ENCODE data around the gene DNAAF8.

Gene DNAAF8

GRCh38 chr16:4788489-4788889, 54.2 kb downstream of the DNAAF8 start:
- Histone ChIP-seq H3K4me2 (ENCODE audit: low read length, poor library complexity, severe bottlenecking) (no peak overlapping the region), H3K18ac (ENCODE audit: low read depth in 1 of 2, low read length in 2 of 2) (no peak overlapping the region), H2AK5ac (ENCODE audit: low read length, severe bottlenecking) (no peak overlapping the region), H3K23ac (ENCODE audit: low read length in 2 of 2) (no peak overlapping the region), H2BK12ac (ENCODE audit: low read length in 2 of 2) (no peak overlapping the region), H3K27ac (ENCODE audit: low read length, poor library complexity, severe bottlenecking) (no peak overlapping the region), H3K9me3 (ENCODE audit: control insufficient read depth, low read length) (no peaks in the 10 kb centered on the region), H4K91ac (ENCODE audit: low read length) (no peak overlapping the region), H3K4ac (ENCODE audit: low read depth in 1 of 2, low read length in 2 of 2) (no peak overlapping the region), H2BK120ac (ENCODE audit: low read depth, low read length) (no peak overlapping the region), H3K14ac (ENCODE audit: low read length in 2 of 2) (no peak overlapping the region), H4K8ac (ENCODE audit: low read length) (no peak overlapping the region), H3K27me3 (ENCODE audit: control insufficient read depth in 1 of 2, insufficient read depth in 1 of 2, low read length in 2 of 2) (peaks cover 0 to 26% of the 10 kb centered on the region in 2 experiments), H2BK15ac (ENCODE audit: low read depth, poor library complexity, severe bottlenecking) (no peak overlapping the region), H3K9ac (ENCODE audit: low read length) (no peak overlapping the region), H3K36me3 (ENCODE audit: control insufficient read depth in 1 of 2, insufficient read depth in 2 of 2, low read depth in 1 of 2, low read length in 2 of 2) (no peaks in the 10 kb centered on the region), H2AFZ (ENCODE audit: low read depth, low read length) (no peak overlapping the region), H3K4me1 (ENCODE audit: control insufficient read depth, insufficient read depth, low read depth, low read length) (peaks cover 3% of the 10 kb centered on the region), H3K79me1 (replicated peaks; ENCODE audit: low read length, poor library complexity, severe bottlenecking) (no peaks in the 10 kb centered on the region), H2BK5ac (ENCODE audit: low read depth, low read length, poor library complexity, severe bottlenecking) (no peak overlapping the region), H3K4me3 (ENCODE audit: insufficient read depth in 1 of 2, low read depth in 1 of 2, low read length in 2 of 2) (no peak overlapping the region)
- DNase-seq, result no peak
- 90% methylated on average over 9 of the region's 9 CpGs for WGBS

- no peak overlapping the region for H2AK5ac ChIP-seq (ENCODE audit: low read length, severe bottlenecking)
- no peak overlapping the region for H3K4me2 ChIP-seq (ENCODE audit: low read length, poor library complexity, severe bottlenecking)
- H3K4me1 ChIP-seq (ENCODE audit: control insufficient read depth, insufficient read depth, low read depth, low read length), result peaks cover 3% of the 10 kb centered on the region
- H4K8ac ChIP-seq (ENCODE audit: low read length), result no peak overlapping the region
- H3K9ac ChIP-seq (ENCODE audit: low read length), result no peak overlapping the region
- H2BK5ac ChIP-seq (ENCODE audit: low read depth, low read length, poor library complexity, severe bottlenecking), result no peak overlapping the region
- H3K9me3 ChIP-seq (ENCODE audit: control insufficient read depth, low read length), result no peaks in the 10 kb centered on the region
- no peak overlapping the region for H2BK15ac ChIP-seq (ENCODE audit: low read depth, poor library complexity, severe bottlenecking)
- no peak overlapping the region for H3K27ac ChIP-seq (ENCODE audit: low read length, poor library complexity, severe bottlenecking)
- H3K14ac ChIP-seq (ENCODE audit: low read length in 2 of 2), result no peak overlapping the region
- no peaks in the 10 kb centered on the region for H3K79me1 ChIP-seq (replicated peaks; ENCODE audit: low read length, poor library complexity, severe bottlenecking)
- H3K18ac ChIP-seq (ENCODE audit: low read depth in 1 of 2, low read length in 2 of 2), result no peak overlapping the region
- H3K36me3 ChIP-seq (ENCODE audit: control insufficient read depth in 1 of 2, insufficient read depth in 2 of 2, low read depth in 1 of 2, low read length in 2 of 2), result no peaks in the 10 kb centered on the region
- no peak overlapping the region for H2BK120ac ChIP-seq (ENCODE audit: low read depth, low read length)
- H2BK12ac ChIP-seq (ENCODE audit: low read length in 2 of 2), result no peak overlapping the region
- H2AFZ ChIP-seq (ENCODE audit: low read depth, low read length), result no peak overlapping the region
- DNase-seq, result no peak
- H4K91ac ChIP-seq (ENCODE audit: low read length), result no peak overlapping the region
- no peak overlapping the region for H3K4ac ChIP-seq (ENCODE audit: low read depth in 1 of 2, low read length in 2 of 2)
- H3K27me3 ChIP-seq (ENCODE audit: control insufficient read depth in 1 of 2, insufficient read depth in 1 of 2, low read length in 2 of 2), result peaks cover 0 to 22% of the 10 kb centered on the region in 2 experiments
- H3K23ac ChIP-seq (ENCODE audit: low read length in 2 of 2), result no peak overlapping the region
- WGBS, result 85% methylated on average over 7 of the region's 7 CpGs
- H3K4me3 ChIP-seq (ENCODE audit: insufficient read depth in 1 of 2, low read depth in 1 of 2, low read length in 2 of 2), result no peak overlapping the region
These were observed 54.6 kb downstream of the DNAAF8 start for GRCh38 chr16:4788910-4789309.

- H2BK5ac ChIP-seq (ENCODE audit: low read depth, low read length, poor library complexity, severe bottlenecking), result no peak overlapping the region
- H2AK5ac ChIP-seq (ENCODE audit: low read length, severe bottlenecking), result no peak overlapping the region
- no peaks in the 10 kb centered on the region for H3K9me3 ChIP-seq (ENCODE audit: control insufficient read depth, low read length)
- H3K14ac ChIP-seq (ENCODE audit: low read length in 2 of 2), result no peak overlapping the region
- H2AFZ ChIP-seq (ENCODE audit: low read depth, low read length), result no peak overlapping the region
- no peak overlapping the region for H3K4me3 ChIP-seq (ENCODE audit: insufficient read depth in 1 of 2, low read depth in 1 of 2, low read length in 2 of 2)
- H3K23ac ChIP-seq (ENCODE audit: low read length in 2 of 2), result no peak overlapping the region
- no peak overlapping the region for H3K4ac ChIP-seq (ENCODE audit: low read depth in 1 of 2, low read length in 2 of 2)
- H3K79me1 ChIP-seq (replicated peaks; ENCODE audit: low read length, poor library complexity, severe bottlenecking), result no peaks in the 10 kb centered on the region
- no peak overlapping the region for H3K9ac ChIP-seq (ENCODE audit: low read length)
- 83% methylated on average over 8 of the region's 10 CpGs for WGBS
- no peak overlapping the region for H2BK120ac ChIP-seq (ENCODE audit: low read depth, low read length)
- no peak overlapping the region for H3K4me2 ChIP-seq (ENCODE audit: low read length, poor library complexity, severe bottlenecking)
- peaks cover 0 to 3% of the 10 kb centered on the region in 2 experiments for H3K36me3 ChIP-seq (ENCODE audit: control insufficient read depth in 1 of 2, insufficient read depth in 2 of 2, low read depth in 1 of 2, low read length in 2 of 2)
- H2BK15ac ChIP-seq (ENCODE audit: low read depth, poor library complexity, severe bottlenecking), result no peak overlapping the region
- no peak overlapping the region for H3K27ac ChIP-seq (ENCODE audit: low read length, poor library complexity, severe bottlenecking)
- H4K8ac ChIP-seq (ENCODE audit: low read length), result no peak overlapping the region
- H3K27me3 ChIP-seq (ENCODE audit: control insufficient read depth in 1 of 2, insufficient read depth in 1 of 2, low read length in 2 of 2), result peaks cover 0 to 21% of the 10 kb centered on the region in 2 experiments
- H2BK12ac ChIP-seq (ENCODE audit: low read length in 2 of 2), result no peak overlapping the region
- H3K4me1 ChIP-seq (ENCODE audit: control insufficient read depth, insufficient read depth, low read depth, low read length), result peaks cover 5% of the 10 kb centered on the region
- no peak overlapping the region for H4K91ac ChIP-seq (ENCODE audit: low read length)
- no peak for DNase-seq
- no peak overlapping the region for H3K18ac ChIP-seq (ENCODE audit: low read depth in 1 of 2, low read length in 2 of 2)
These were observed 55.9 kb downstream of the DNAAF8 start for GRCh38 chr16:4790261-4790660.

GRCh38 chr16:4790871-4791270, 56.5 kb downstream of the DNAAF8 start:
- H3K4ac ChIP-seq (ENCODE audit: low read depth in 1 of 2, low read length in 2 of 2), result no peak overlapping the region
- H3K9ac ChIP-seq (ENCODE audit: low read length), result no peak overlapping the region
- no peak overlapping the region for H4K91ac ChIP-seq (ENCODE audit: low read length)
- peaks cover 0 to 9% of the 10 kb centered on the region in 2 experiments for H3K36me3 ChIP-seq (ENCODE audit: control insufficient read depth in 1 of 2, insufficient read depth in 2 of 2, low read depth in 1 of 2, low read length in 2 of 2)
- H3K14ac ChIP-seq (ENCODE audit: low read length in 2 of 2), result no peak overlapping the region
- no peak overlapping the region for H2BK5ac ChIP-seq (ENCODE audit: low read depth, low read length, poor library complexity, severe bottlenecking)
- no peak overlapping the region for H2BK120ac ChIP-seq (ENCODE audit: low read depth, low read length)
- 87% methylated on average over 10 of the region's 10 CpGs for WGBS
- peaks cover 0 to 21% of the 10 kb centered on the region in 2 experiments for H3K27me3 ChIP-seq (ENCODE audit: control insufficient read depth in 1 of 2, insufficient read depth in 1 of 2, low read length in 2 of 2)
- no peak overlapping the region for H2AK5ac ChIP-seq (ENCODE audit: low read length, severe bottlenecking)
- no peak overlapping the region for H3K18ac ChIP-seq (ENCODE audit: low read depth in 1 of 2, low read length in 2 of 2)
- H2BK12ac ChIP-seq (ENCODE audit: low read length in 2 of 2), result no peak overlapping the region
- no peak overlapping the region for H3K4me2 ChIP-seq (ENCODE audit: low read length, poor library complexity, severe bottlenecking)
- no peak overlapping the region for H3K23ac ChIP-seq (ENCODE audit: low read length in 2 of 2)
- H3K4me1 ChIP-seq (ENCODE audit: control insufficient read depth, insufficient read depth, low read depth, low read length), result peaks cover 6% of the 10 kb centered on the region
- no peaks in the 10 kb centered on the region for H3K9me3 ChIP-seq (ENCODE audit: control insufficient read depth, low read length)
- H2BK15ac ChIP-seq (ENCODE audit: low read depth, poor library complexity, severe bottlenecking), result no peak overlapping the region
- no peak overlapping the region for H3K4me3 ChIP-seq (ENCODE audit: insufficient read depth in 1 of 2, low read depth in 1 of 2, low read length in 2 of 2)
- H3K79me1 ChIP-seq (replicated peaks; ENCODE audit: low read length, poor library complexity, severe bottlenecking), result no peaks in the 10 kb centered on the region
- no peak for DNase-seq
- H4K8ac ChIP-seq (ENCODE audit: low read length), result no peak overlapping the region
- H3K27ac ChIP-seq (ENCODE audit: low read length, poor library complexity, severe bottlenecking), result no peak overlapping the region
- no peak overlapping the region for H2AFZ ChIP-seq (ENCODE audit: low read depth, low read length)
